GM19035 (cell line): ENCODE data around the gene PTPRD.

Experiments
- ATAC-seq: cut with Tn5 transposase; IDR thresholded peaks from one replicate; pipeline ENCODE4 v1.9.1; 2021; ENCODE audit not compliant: unreplicated experiment

Gene PTPRD

DNA sequence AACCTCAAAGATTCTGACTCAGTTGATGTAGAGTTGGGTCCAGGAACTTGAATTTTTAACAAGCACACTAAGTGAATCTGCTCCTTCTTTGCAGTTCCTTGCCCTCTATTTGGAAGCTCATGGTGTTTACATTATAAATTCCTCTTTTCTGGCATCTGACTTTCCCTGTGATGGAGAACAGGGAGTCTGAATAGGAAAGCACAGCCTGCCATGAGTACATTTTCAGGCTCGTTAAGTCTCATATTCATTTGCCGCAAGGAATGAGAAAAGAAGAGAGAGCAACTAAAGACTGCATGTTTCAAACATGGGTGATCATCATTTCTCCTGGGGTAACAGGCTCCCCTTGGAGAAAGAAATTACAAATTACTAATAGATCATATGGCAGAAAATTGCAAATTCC is 2345.2 kb downstream of the PTPRD start:
- ATAC-seq, result no peak

DNA sequence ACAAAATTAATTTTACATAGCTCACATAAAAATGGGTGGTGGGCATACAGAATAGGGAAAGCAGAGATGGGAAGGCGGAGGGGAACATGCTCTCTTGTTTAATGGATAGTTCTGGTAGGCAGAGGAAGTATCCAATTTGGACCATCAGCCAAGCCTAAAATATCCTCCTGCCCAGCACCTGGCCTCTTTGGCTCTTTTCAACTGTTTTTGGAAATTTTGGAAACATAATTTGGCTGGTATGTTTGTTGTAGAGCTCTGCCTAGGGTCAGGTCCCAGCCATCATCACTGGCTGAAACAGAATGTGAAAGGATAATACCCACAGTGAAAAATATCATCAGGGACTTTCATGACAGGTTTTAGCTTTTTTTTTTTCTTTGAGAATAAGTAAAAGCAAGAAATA is 2345.9 kb downstream of the PTPRD start:
- no peak for ATAC-seq

DNA sequence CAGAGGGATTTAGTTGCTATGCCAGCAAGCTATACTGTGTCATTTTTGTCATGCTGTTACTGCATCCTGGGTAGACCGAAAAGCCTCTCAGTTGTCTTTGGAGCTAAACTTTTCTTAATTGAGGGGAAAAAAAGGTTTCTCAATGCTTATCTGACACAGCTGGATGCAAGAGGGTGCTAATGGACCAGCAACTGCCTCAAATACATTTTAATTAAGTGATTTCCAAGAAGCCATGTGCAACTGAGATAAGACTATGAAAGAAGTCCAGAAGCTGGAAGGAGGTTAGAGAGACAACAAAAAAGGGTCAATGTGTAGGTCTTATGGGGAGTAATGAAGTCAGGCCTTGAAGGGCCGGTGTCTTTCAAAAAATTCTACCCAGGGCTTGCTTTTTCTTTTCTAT is 2347.5 kb downstream of the PTPRD start:
- no peak for ATAC-seq
